Skeletal muscle cell (primary cell): ENCODE results near the gene IYD.

Experiments
- DNase-seq: peaks from one replicate; pipeline ENCODE4 v3.0.0-alpha.2; 2010; ENCODE audit warnings: low read depth
- H3K4me3 ChIP-seq: 2 replicates; pipeline ENCODE4 v1.5.1; 2011; ENCODE audit warnings: low read depth, mild to moderate bottlenecking, control low read depth, low read length, moderate library complexity

IYD gene

DNA sequence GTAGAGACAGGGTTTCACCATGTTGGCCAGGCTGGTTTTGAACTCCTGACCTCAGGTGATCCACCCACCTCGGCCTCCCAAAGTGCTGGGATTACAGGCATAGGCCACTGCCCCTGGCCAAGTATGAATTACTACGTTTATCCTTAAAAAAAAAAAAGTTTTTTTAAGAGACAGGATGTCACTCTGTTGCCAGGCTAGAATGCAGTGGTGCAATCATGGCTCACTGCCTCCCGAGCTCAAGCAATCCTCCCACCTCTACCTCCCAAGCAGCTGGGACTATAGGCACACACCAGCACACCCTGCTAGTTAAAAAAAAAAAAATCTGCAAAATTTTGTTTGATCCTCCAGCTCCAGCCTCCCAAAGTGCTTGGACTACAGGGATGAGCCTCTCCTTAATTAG lies 23.1 kb downstream of the IYD start:
- no peak for DNase-seq
- H3K4me3 ChIP-seq, result no peak overlapping the region

DNA sequence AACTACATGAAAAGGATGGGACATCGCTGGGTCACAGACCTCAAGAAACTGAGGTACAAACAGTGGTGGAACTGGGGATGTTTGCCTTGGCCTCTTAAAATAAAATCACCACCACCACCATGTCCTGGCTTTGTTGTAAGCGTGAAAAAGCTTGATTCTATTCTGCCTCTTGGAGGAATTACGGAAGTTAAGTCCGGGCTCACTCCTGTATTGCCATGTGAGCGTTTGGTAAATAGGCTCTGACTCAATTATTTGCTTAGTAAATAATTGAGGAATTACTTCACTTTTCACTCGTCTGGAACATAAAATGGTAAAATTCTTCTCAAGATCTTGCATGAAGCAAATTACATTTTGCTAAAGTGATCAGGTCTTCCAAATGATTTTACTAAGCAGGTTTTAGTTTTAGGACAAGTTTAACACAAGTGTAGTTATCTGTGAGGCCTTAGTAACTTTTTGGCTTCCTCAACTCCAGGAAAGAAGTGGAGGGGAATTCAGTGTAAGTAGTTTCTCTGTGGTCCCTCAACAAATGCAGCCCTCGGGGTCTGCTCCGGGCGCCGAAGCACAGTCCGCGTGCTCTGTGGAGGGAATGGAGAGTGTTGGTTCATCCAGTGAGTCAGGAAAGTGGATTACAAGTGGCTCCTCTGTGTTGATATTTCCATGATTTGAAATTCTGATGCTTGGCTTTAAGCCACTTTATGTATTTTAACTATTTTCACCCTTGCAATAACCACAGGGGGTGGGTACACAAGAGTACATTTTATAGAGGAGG lies 23.8 kb downstream of the IYD start:
- no peak overlapping the region for H3K4me3 ChIP-seq
- DNase-seq, result no peak

- DNase-seq, result no peak
- H3K4me3 ChIP-seq, result no peak overlapping the region
Observed at GRCh38 chr6:150394053-150394898, 25.5 kb downstream of the IYD start.

DNA sequence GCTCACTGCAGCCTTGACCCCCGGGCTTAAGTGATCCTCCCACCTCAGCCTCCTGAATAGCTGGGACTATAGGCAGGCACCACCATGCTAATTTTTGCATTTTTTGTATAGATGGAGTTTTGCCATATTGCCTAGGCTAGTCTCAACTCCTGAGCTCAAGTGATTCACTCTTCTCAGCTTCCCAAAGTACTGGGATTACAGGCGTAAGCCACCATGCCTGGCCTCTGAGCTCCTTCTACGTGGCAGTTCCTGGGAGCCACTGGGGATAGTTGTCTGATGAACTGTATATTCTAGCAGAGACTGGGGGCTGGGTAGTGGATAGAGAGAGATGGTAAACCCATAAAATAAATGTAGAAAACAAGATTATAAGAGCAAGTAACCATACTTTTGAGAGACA lies 26.1 kb downstream of the IYD start:
- no peak for DNase-seq
- H3K4me3 ChIP-seq, result no peak overlapping the region

DNA sequence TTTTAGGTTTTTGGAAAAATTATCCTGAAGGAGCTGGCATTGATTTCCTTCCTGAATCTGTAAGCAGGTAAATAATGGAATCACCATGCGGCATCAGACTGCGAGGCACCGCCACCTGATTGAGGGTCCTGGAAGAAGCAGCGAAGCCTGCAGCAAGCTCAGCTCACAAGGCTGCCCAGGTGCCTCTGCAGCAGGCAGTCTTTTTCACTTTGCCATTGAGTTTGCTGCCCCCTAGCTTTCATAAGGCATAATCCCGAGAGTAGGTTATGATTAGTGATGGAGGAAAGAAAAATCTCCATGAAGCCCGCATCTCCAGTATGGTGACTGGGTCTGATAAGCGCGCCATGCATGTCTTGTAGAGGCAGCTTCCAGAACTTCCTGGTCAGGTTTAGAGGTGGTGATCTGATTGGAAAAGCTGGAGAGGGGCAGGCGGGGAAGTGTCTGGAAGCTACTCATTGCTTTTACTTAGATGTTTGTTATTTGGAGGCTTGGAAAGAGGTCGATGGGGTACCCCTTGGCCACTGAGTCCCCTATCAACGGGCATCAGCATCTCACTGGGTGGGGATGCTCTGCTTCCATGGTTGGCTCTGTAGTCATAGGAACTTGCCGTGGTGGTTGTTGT lies 26.7 kb downstream of the IYD start:
- no peak overlapping the region for H3K4me3 ChIP-seq
- DNase-seq, result no peak

- H3K4me3 ChIP-seq, result no peak overlapping the region
- DNase-seq, result peak; percentile 94
Observed at GRCh38 chr6:150403458-150404246, 34.8 kb downstream of the IYD start.

- H3K4me3 ChIP-seq, result no peak overlapping the region
- no peak for DNase-seq
Observed at GRCh38 chr6:150406948-150407347, 38.1 kb downstream of the IYD start.

- DNase-seq, result no peak
- no peak overlapping the region for H3K4me3 ChIP-seq
Observed at GRCh38 chr6:150408842-150409241, 40.0 kb downstream of the IYD start.

GRCh38 chr6:150409576-150410066 lies 40.8 kb downstream of the IYD start:
- no peak for DNase-seq
- H3K4me3 ChIP-seq, result no peak overlapping the region

DNA sequence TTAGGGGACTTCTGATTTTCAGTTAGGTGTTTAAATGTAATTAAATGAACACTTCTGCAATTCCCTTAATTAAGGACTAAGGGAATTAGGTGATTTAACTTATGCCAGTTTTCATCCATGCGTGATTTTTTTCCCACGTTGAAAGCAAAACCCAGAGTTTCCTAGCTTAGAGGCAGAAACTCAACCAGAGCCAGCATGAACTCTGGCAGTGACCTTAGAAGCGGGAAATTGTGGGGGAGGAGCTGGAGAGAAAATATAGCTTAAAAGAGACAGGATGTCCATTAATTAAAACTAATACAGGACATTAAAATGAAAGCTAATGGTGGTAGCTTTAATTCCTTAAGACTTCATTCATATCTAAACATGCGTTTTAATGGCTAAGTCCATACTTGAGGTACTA lies 41.6 kb downstream of the IYD start:
- no peak for DNase-seq
- no peak overlapping the region for H3K4me3 ChIP-seq

DNA sequence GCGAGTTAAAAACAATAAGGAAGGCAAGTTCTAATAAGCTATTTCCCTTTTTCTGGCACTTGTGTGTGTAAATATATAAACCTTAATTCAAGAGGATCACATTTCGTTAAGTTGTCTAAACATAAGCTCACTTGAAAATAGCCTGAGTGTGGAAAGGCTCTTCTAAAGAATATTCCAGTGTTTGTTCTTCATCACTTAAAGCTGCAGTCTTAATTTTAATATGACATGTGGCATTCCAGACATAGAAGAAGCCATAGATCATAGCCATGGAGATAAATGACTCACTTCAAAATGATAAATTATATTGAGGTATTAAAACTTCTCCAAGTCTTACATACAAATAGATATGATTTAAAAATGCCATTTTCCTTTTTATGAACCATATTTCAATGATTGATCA lies 42.1 kb downstream of the IYD start:
- H3K4me3 ChIP-seq, result no peak overlapping the region
- no peak for DNase-seq

- no peak overlapping the region for H3K4me3 ChIP-seq
- no peak for DNase-seq
Observed at GRCh38 chr6:150412221-150412620, 43.4 kb downstream of the IYD start.

- no peak overlapping the region for H3K4me3 ChIP-seq
- no peak for DNase-seq
Observed at GRCh38 chr6:150413198-150413597, 44.4 kb downstream of the IYD start.

DNA sequence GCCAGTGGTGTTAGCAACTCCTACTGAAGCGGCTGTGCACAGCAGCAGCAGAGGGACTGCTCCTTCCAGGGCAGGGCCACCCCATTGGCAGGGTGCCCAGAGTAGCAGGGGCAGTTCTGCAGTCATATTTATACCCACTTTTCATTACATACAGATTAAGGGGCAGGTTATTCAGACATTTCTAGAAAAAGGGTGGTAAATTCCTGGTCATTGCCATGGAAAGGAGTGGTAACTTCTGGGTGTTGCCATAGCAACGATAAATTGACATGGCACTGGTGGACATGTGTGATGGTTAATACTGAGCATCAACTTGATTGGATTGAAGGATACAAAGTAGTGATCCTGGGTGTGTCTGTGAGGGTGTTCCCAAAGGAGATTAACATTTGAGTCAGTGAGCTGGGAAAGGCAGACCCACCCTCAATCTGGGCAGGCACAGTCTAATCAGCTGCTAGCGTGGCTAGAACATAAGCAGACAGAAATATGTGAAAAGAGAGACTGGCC lies 45.0 kb downstream of the IYD start:
- no peak for DNase-seq
- no peak overlapping the region for H3K4me3 ChIP-seq

DNA sequence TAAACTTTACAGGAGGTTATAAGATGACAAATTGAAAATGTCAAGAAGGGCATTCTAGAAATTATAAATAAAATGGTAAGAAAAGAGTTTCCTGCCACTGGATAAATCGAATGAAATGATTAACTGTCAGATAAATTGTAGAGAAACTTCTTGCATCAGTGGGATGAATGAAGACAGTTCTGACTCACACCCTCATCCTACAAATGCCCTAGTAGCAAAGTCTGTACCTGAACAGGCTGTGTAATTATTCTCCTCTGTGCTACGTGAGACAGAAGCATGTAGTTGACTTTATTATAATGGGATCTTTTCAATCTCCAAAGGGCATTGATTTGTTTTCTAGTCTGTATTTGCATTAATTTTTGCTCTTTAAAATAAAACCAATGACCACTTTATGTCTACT lies 47.3 kb downstream of the IYD start:
- DNase-seq, result no peak
- H3K4me3 ChIP-seq, result no peak overlapping the region

DNA sequence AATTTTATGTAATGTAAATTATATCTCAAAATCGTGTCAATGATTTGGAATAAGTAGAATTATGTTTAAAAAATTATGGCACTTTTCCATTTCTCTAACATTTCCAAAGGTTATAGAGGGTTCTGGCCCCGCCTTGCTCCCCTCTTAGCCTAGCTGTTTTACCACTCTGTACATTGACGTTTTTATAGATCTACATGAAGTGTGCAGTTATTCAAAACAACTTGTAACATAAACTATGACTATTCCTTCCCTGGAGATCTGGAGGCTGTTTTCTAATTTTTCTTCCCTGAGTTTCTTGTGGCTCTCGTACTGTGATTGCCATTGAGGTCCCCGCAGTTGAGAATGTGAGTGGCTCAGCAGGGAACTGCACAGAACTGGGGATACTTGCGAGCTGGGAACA lies 48.4 kb downstream of the IYD start:
- DNase-seq, result no peak
- no peak overlapping the region for H3K4me3 ChIP-seq

- DNase-seq, result peak; percentile 63
- H3K4me3 ChIP-seq, result peak overlapping the region; percentile 35
Observed at GRCh38 chr6:150417899-150418826, 49.4 kb downstream of the IYD start.

GRCh38 chr6:150418827-150419594 lies 50.2 kb downstream of the IYD start:
- DNase-seq, result peak; percentile 16
- peak overlapping the region; percentile 35 for H3K4me3 ChIP-seq
